MM.1S (cell line): ENCODE data around the gene CNTNAP2.

Experiments
- DNase-seq: peaks from one replicate; pipeline ENCODE4 v3.0.0-alpha.2; 2015
- H2AFZ ChIP-seq: fragments of 300-600 bp; sonication (generic); 2 replicates; pipeline ENCODE4 v1.6.0; 2016; ENCODE audit warnings: antibody characterized with exemption, low read length
- H3F3A ChIP-seq: fragments of 300-600 bp; sonication (generic); 2 replicates; pipeline ENCODE4 v1.6.1; 2016; ENCODE audit warnings: mild to moderate bottlenecking, antibody characterized with exemption, low read length, moderate library complexity, mixed read lengths; ENCODE audit not compliant: insufficient read depth
- H3K27ac ChIP-seq: fragments of 300-600 bp; sonication (generic); 2 replicates; pipeline ENCODE4 v1.5.1; 2016; ENCODE audit warnings: mild to moderate bottlenecking, low read length
- H3K27me3 ChIP-seq: fragments of 300-600 bp; sonication (generic); replicated peaks from 2 replicates; pipeline ENCODE4 v1.6.0; 2016; ENCODE audit warnings: low read length; ENCODE audit not compliant: insufficient read depth
- H3K36me3 ChIP-seq: fragments of 300-600 bp; sonication (generic); replicated peaks from 2 replicates; pipeline ENCODE4 v1.6.1; 2016; ENCODE audit warnings: mild to moderate bottlenecking, low read length, mixed read lengths; ENCODE audit not compliant: insufficient read depth
- H3K4me1 ChIP-seq: fragments of 300-600 bp; sonication (generic); 2 replicates; pipeline ENCODE4 v1.6.1; 2016; ENCODE audit warnings: low read length, mixed read lengths
- H3K4me2 ChIP-seq: fragments of 300-600 bp; sonication (generic); 2 replicates; pipeline ENCODE4 v1.6.0; 2016; ENCODE audit warnings: low read depth, low read length
- H3K4me3 ChIP-seq: fragments of 300-600 bp; sonication (generic); 2 replicates; pipeline ENCODE4 v1.5.1; 2016; ENCODE audit warnings: low read length, mixed read lengths
- H3K79me2 ChIP-seq: fragments of 300-600 bp; sonication (generic); 2 replicates; pipeline ENCODE4 v1.6.1; 2016; ENCODE audit warnings: mixed run types, low read length, mixed read lengths
- H3K9ac ChIP-seq: fragments of 300-600 bp; sonication (generic); 2 replicates; pipeline ENCODE4 v1.6.1; 2016; ENCODE audit warnings: low read length, mixed read lengths
- H3K9me2 ChIP-seq: fragments of 300-600 bp; sonication (generic); replicated peaks from 2 replicates; pipeline ENCODE4 v1.6.1; 2016; ENCODE audit warnings: mild to moderate bottlenecking, low read length, mixed read lengths; ENCODE audit not compliant: insufficient read depth
- H3K9me3 ChIP-seq: fragments of 300-600 bp; sonication (generic); replicated peaks from 2 replicates; pipeline ENCODE4 v1.6.1; 2016; ENCODE audit warnings: mild to moderate bottlenecking, low read length, mixed read lengths; ENCODE audit not compliant: insufficient read depth
- H4K20me1 ChIP-seq: fragments of 300-600 bp; sonication (generic); 2 replicates; pipeline ENCODE4 v1.6.1; 2016; ENCODE audit warnings: mild to moderate bottlenecking, low read length, moderate library complexity, mixed read lengths; ENCODE audit not compliant: insufficient read depth
- CTCF ChIP-seq: fragments of 300-600 bp; sonication (generic); IDR thresholded peaks from 2 replicates; pipeline ENCODE4 v1.5.1; 2016; ENCODE audit warnings: antibody characterized with exemption, low read length, mixed read lengths
- EZH2 ChIP-seq: fragments of 300-600 bp; sonication (generic); optimal IDR thresholded peaks from 2 replicates; pipeline ENCODE3; 2017; ENCODE audit warnings: low read depth, mild to moderate bottlenecking, antibody characterized with exemption, low read length, mixed read lengths
- EZH2phosphoT487 ChIP-seq: fragments of 300-600 bp; sonication (generic); IDR thresholded peaks from 2 replicates; pipeline ENCODE4 v1.6.1; 2018; ENCODE audit warnings: antibody characterized with exemption, low read length

Gene CNTNAP2

GRCh38 chr7:147276783-147277370, 1160.3 kb downstream of the CNTNAP2 start:
- Histone ChIP-seq H3K9me3 (no peaks in the 10 kb centered on the region), H3K4me2 (no peak overlapping the region), H3F3A (no peaks in the 10 kb centered on the region), H3K4me3 (no peak overlapping the region), H3K9ac (no peak overlapping the region), H3K36me3 (no peaks in the 10 kb centered on the region), H4K20me1 (no peaks in the 10 kb centered on the region), H3K4me1 (no peaks in the 10 kb centered on the region), H3K27ac (no peak overlapping the region), H2AFZ (no peak overlapping the region), H3K9me2 (no peaks in the 10 kb centered on the region), H3K79me2 (no peaks in the 10 kb centered on the region), H3K27me3 (no peaks in the 10 kb centered on the region)
- no peak for TF ChIP-seq EZH2
- no peak for TF ChIP-seq EZH2phosphoT487
- no peak for TF ChIP-seq CTCF
- no peak for DNase-seq

- Histone ChIP-seq H3K79me2 (no peaks in the 10 kb centered on the region), H3K9me3 (no peaks in the 10 kb centered on the region), H3K9ac (no peak overlapping the region), H3K9me2 (no peaks in the 10 kb centered on the region), H3K4me1 (no peaks in the 10 kb centered on the region), H3F3A (no peaks in the 10 kb centered on the region), H3K36me3 (no peaks in the 10 kb centered on the region), H3K27ac (no peak overlapping the region), H3K4me2 (no peak overlapping the region), H4K20me1 (no peaks in the 10 kb centered on the region), H2AFZ (no peak overlapping the region), H3K4me3 (no peak overlapping the region), H3K27me3 (no peaks in the 10 kb centered on the region)
- TF ChIP-seq CTCF: no peak
- TF ChIP-seq EZH2: no peak
- no peak for TF ChIP-seq EZH2phosphoT487
- no peak for DNase-seq
Observed at GRCh38 chr7:147279514-147279913, 1162.9 kb downstream of the CNTNAP2 start.

GRCh38 chr7:147279964-147280374, 1163.4 kb downstream of the CNTNAP2 start:
- no peak overlapping the region for H3K4me2 ChIP-seq
- no peaks in the 10 kb centered on the region for H4K20me1 ChIP-seq
- H3K79me2 ChIP-seq: no peaks in the 10 kb centered on the region
- TF ChIP-seq EZH2 (no peak), CTCF (no peak), EZH2phosphoT487 (no peak)
- H3K4me1 ChIP-seq: no peaks in the 10 kb centered on the region
- H3K27me3 ChIP-seq: no peaks in the 10 kb centered on the region
- no peak overlapping the region for H3K27ac ChIP-seq
- no peak overlapping the region for H3K9ac ChIP-seq
- no peak for DNase-seq
- H3K9me2 ChIP-seq: no peaks in the 10 kb centered on the region
- no peak overlapping the region for H3K4me3 ChIP-seq
- H3K36me3 ChIP-seq: no peaks in the 10 kb centered on the region
- no peak overlapping the region for H2AFZ ChIP-seq
- no peaks in the 10 kb centered on the region for H3K9me3 ChIP-seq
- no peaks in the 10 kb centered on the region for H3F3A ChIP-seq
